PC-9 (cell line): Measurements from ENCODE around the gene ZMYM4.
"Not testable (repeated sequence)": the region's sequence is repeated elsewhere in the genome, so short reads cannot be mapped to it uniquely, and the experiment has no call there.

ENCODE experiments used
- CTCF ChIP-seq: fragments of 200-600 bp; sonication (generic); conservative IDR thresholded peaks from 2 replicates; pipeline ENCODE4 v1.6.1; 2017; ENCODE audit warnings: mixed run types, antibody characterized with exemption, mild to moderate bottlenecking, moderate library complexity
- EZH2 ChIP-seq: fragments of 200-600 bp; sonication (generic); IDR thresholded peaks from 2 replicates; pipeline ENCODE4 v1.8.0; 2017; ENCODE audit warnings: antibody characterized with exemption, low read depth

DNA sequence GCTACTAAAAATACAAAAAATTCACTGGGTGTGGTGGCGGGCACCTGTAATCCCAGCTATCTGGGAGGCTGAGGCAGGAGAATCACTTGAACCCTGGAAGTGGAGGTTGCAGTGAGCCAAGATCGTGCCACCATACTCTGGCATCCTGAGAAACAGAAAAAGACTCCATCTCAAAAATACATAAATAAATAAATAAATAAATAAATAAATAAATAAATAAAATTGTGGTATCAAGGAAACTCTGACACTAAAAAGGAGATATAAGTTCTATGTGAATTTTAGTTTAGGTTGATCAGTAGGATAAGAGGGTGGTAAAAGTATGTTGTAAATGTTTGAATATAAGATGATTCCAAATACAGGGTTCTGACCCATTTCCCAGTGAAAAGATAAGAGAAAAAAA lies 63.1 kb downstream of the ZMYM4 start:
- TF ChIP-seq EZH2, CTCF: not testable (repeated sequence)
